Type B pancreatic cell (in vitro differentiated cells): Measurements from ENCODE around the gene SLC25A38. TPM values are rescaled to one million over a fixed set of nuclear protein-coding genes. Genes with fewer than 3 reads are reported as not detected.

Experiments
- DNase-seq: peaks from one replicate; pipeline ENCODE4 v3.0.0; 2021; ENCODE audit warnings: mixed read lengths; ENCODE audit not compliant: unreplicated experiment; ENCODE audit errors: extremely low spot score
- H3K27ac Mint-ChIP-seq: 2 replicates; pipeline ENCODE4 v1.8.0; 2021; ENCODE audit warnings: mild to moderate bottlenecking, mixed read lengths
- H3K27me3 Mint-ChIP-seq: 2 replicates; pipeline ENCODE4 v1.8.0; 2021; ENCODE audit warnings: mixed read lengths
- H3K36me3 Mint-ChIP-seq: 2 replicates; pipeline ENCODE4 v1.8.0; 2021; ENCODE audit warnings: mixed read lengths
- H3K4me1 Mint-ChIP-seq: one replicate; pipeline ENCODE4 v1.8.0; 2021; ENCODE audit warnings: mixed read lengths; ENCODE audit not compliant: unreplicated experiment
- H3K4me3 Mint-ChIP-seq: 2 replicates; pipeline ENCODE4 v1.8.0; 2021; ENCODE audit warnings: mild to moderate bottlenecking, mixed read lengths
- H3K9me3 Mint-ChIP-seq: 2 replicates; pipeline ENCODE4 v1.8.0; 2021; ENCODE audit warnings: mixed read lengths
- total RNA-seq: library from RNA; stranded (reverse); gene quantifications from 2 replicates; pipeline ENCODE4 v1.2.1, GENCODE V29; 2021; ENCODE audit warnings: low replicate concordance
- TF ChIP-seq, protein P1 (sequence below): fragments of 200-600 bp; sonication (generic); conservative IDR thresholded peaks from 2 replicates; pipeline ENCODE4 v1.5.0; 2021; ENCODE audit warnings: antibody characterized with exemption, mild to moderate bottlenecking

Gene SLC25A38
- total RNA-seq, 1 donor from 2014 or later: 26.9 TPM

DNA sequence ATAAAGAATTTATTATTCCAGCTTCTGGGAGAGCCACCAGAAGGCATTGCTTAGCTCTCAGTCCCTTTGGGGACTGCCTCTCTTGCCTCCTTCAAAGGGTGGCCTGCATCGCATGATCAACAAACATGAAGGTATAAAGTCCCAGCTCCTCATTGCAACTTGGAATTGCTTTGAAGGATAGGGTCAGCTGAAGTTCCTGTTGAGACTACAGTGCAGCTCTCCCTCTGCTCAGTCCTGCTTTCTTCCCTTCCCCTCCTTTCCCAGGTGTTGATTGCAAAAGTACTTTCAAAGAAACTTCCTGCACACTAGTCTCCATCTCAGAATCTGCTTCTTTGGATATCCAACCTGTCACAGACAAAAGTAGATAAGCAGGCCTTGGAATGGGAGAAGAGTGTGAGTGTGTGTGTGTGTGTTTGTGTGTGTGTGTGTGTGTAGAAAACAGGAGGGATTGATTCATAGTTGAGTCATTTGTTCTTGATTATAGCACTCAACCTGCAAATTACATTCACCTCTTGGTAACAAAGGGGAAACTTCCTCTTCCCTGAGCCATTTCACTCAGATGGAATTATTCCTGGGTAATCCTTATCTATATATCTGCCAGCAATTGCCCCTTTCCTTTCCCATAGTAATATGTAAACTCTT is 40.0 kb upstream of the SLC25A38 start:
- Mint-ChIP-seq H3K9me3 (no peaks in the 10 kb centered on the region), H3K4me3 (no peak overlapping the region), H3K27ac (no peak overlapping the region), H3K27me3 (no peaks in the 10 kb centered on the region), H3K4me1 (no peaks in the 10 kb centered on the region), H3K36me3 (no peaks in the 10 kb centered on the region)
- DNase-seq: no peak
- TF ChIP-seq, protein P1, sequence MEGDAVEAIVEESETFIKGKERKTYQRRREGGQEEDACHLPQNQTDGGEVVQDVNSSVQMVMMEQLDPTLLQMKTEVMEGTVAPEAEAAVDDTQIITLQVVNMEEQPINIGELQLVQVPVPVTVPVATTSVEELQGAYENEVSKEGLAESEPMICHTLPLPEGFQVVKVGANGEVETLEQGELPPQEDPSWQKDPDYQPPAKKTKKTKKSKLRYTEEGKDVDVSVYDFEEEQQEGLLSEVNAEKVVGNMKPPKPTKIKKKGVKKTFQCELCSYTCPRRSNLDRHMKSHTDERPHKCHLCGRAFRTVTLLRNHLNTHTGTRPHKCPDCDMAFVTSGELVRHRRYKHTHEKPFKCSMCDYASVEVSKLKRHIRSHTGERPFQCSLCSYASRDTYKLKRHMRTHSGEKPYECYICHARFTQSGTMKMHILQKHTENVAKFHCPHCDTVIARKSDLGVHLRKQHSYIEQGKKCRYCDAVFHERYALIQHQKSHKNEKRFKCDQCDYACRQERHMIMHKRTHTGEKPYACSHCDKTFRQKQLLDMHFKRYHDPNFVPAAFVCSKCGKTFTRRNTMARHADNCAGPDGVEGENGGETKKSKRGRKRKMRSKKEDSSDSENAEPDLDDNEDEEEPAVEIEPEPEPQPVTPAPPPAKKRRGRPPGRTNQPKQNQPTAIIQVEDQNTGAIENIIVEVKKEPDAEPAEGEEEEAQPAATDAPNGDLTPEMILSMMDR: no peak

DNA sequence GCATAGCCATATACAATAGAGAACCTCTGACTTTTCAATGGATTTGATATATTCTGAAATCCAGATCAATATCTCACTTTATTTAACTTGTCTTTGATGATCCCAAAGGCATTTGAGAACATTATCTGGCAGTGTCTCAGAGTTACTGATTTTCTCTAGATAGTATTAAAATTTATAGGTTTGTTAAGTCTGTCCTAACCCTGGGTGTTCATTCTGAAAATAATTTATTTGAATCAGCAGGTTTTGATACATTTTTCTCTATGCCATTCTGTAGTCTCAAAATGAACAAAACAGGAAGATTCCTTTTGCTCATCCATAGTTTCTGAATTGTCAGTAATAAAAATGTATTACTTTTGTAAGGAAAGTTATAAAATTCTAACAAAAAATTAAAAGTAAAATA is 39.4 kb upstream of the SLC25A38 start:
- no peaks in the 10 kb centered on the region for H3K4me1 Mint-ChIP-seq
- no peaks in the 10 kb centered on the region for H3K9me3 Mint-ChIP-seq
- no peaks in the 10 kb centered on the region for H3K36me3 Mint-ChIP-seq
- no peak overlapping the region for H3K4me3 Mint-ChIP-seq
- no peak for DNase-seq
- no peak overlapping the region for H3K27ac Mint-ChIP-seq
- TF ChIP-seq, protein P1: no peak
- no peaks in the 10 kb centered on the region for H3K27me3 Mint-ChIP-seq

- Mint-ChIP-seq H3K4me3 (no peak overlapping the region), H3K9me3 (no peaks in the 10 kb centered on the region), H3K4me1 (no peaks in the 10 kb centered on the region), H3K27ac (no peak overlapping the region), H3K36me3 (no peaks in the 10 kb centered on the region), H3K27me3 (no peaks in the 10 kb centered on the region)
- TF ChIP-seq, protein P1: no peak
- no peak for DNase-seq
Measured at GRCh38 chr3:39344746-39345344, 38.3 kb upstream of the SLC25A38 start.

DNA sequence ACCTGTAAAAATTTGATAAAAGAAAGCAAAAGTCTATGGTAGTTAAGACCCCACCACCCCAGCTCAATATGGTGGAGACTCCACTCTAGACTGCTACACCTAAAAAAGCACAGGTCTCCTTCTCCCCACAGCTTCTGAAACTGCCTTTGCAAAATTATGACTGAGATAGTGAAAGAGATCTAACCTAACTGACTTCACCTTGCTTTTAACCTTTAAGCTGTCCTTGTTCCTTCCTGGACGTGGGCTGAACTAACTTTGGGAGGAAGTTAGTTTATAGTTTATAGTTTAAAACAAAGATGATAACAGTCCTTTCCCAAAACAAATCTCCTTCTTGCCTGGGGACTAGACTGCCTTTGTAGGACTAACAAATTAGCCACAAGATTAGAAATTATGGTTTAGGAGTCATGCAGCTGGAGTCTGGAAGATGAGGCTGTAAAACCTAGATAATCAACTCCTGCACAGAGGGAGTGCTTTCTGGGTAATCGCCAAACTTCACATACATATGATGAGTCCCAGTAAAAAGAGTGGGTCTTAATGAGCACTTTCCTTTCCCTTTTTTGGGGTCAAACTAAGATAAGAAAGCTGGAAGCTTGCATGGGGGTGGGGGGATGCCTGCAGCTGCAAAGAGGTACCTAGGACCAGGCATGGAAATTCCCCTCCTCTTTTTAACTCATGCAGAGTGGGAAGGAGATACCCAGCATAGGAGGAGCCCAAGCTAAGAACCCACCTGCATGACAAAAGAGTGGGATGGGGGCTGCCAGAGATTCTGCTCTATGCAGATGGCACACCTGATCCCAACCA is 36.2 kb upstream of the SLC25A38 start:
- Mint-ChIP-seq H3K4me1 (no peaks in the 10 kb centered on the region), H3K27me3 (no peaks in the 10 kb centered on the region), H3K36me3 (no peaks in the 10 kb centered on the region), H3K4me3 (no peak overlapping the region), H3K27ac (no peak overlapping the region), H3K9me3 (no peaks in the 10 kb centered on the region)
- DNase-seq: no peak
- TF ChIP-seq, protein P1: no peak

DNA sequence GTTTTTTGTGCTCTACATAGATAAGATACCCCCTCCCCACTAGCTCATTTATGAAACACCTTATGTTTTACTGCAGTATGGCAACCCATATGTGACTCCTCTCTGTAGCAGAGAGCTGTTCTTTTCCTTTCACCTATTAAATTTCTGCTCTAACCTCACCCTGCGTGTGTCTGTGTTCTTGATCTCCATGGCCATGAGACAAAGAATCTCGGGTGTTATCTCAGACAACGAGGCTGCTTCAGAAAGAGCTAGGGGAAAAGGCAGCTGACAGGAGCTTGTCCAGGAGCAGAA is 35.6 kb upstream of the SLC25A38 start:
- H3K9me3 Mint-ChIP-seq: no peaks in the 10 kb centered on the region
- H3K4me1 Mint-ChIP-seq: no peaks in the 10 kb centered on the region
- TF ChIP-seq, protein P1: no peak
- no peak overlapping the region for H3K27ac Mint-ChIP-seq
- no peaks in the 10 kb centered on the region for H3K36me3 Mint-ChIP-seq
- DNase-seq: no peak
- H3K27me3 Mint-ChIP-seq: no peaks in the 10 kb centered on the region
- no peak overlapping the region for H3K4me3 Mint-ChIP-seq
